Fibroblast of the aortic adventitia (primary cell): ENCODE measurements around the gene SALL4. TPM values are rescaled to one million over a fixed set of nuclear protein-coding genes. Genes with fewer than 3 reads are reported as not detected.
"Not testable (repeated sequence)": the region's sequence is repeated elsewhere in the genome, so short reads cannot be mapped to it uniquely, and the experiment has no call there.

ENCODE experiments used
- DNase-seq: peaks from one replicate; pipeline ENCODE4 v3.0.0-alpha.2; 2010; ENCODE audit warnings: low read depth
- H3K4me3 ChIP-seq: 2 replicates; pipeline ENCODE4 v1.5.1; 2011; ENCODE audit warnings: low read depth, mild to moderate bottlenecking, control low read depth, low read length, moderate library complexity
- CTCF ChIP-seq: IDR thresholded peaks from 2 replicates; pipeline ENCODE4 v1.5.1; 2011; ENCODE audit warnings: mild to moderate bottlenecking, low read length, control low read depth, inconsistent platforms; ENCODE audit not compliant: insufficient read depth
- total RNA-seq: library from RNA; depleted of rRNA; stranded (reverse); fragments of >200 nt; gene quantifications from 2 replicates; pipeline ENCODE4 v1.2.3, GENCODE V29; 2012; ENCODE audit warnings: low replicate concordance

SALL4 gene
- total RNA-seq, 1 donor = 0.36 TPM

DNA sequence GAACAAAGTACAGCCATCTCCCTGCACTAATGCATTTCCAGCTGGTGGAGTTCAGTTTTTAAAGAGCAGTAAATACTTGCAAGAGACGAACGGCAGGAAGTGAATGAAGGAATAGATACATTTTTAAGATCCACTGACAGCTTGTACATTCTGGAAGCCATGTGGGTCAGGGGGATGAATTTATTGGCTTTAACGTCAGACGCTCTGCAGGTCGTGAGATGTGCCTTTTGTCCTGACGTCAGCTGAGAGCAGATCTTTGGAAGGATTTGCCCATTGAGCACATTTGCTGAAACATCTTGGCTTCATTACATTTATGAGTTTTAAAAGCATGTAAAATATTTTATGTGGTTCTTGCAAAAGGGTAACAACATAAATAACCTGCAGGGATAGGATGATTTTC lies 29.5 kb upstream of the SALL4 start:
- DNase-seq = peak; percentile 6
- H3K4me3 ChIP-seq = no peak overlapping the region
- TF ChIP-seq CTCF = no peak

DNA sequence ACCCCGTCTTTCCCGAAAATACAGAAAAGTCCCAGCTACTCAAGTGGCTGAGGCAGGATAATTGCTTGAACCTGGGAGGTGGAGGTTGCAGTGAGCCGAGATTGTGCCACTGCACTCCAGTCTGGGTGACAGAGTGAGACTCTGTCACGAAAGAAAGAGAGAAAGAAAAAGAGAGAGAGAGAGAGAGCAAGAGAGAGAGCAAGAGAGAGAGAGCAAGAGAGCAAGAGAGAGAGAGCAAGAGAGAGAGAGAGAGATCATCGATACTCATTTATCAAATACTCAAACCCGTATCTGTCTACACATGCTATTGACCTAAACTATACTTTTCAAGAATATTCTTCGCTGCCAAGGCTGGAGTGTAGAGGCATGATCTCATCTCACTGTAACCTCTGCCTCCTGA lies 28.2 kb upstream of the SALL4 start:
- no peak for TF ChIP-seq CTCF
- DNase-seq = no peak
- H3K4me3 ChIP-seq = no peak overlapping the region

DNA sequence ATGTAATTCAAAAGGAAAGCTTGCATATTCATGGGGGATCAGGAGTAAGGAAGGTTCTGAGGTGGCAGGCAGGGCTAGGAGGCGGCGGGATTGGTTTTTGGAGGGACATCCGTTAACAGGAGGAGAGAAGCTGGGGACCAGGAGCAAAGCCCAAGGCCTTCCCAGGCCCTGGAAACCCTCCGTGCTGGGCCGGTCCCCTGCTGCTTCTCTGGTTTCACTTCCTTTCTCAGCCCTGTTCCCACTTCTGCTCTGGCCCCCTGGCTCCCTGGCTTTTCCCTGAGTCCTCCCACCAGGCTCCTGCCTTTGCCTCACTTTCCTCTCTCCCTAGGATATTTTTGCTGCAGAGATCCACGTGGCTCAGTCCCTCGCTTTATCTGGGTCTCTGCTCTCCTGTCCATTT lies 26.4 kb upstream of the SALL4 start:
- no peak overlapping the region for H3K4me3 ChIP-seq
- TF ChIP-seq CTCF = no peak
- no peak for DNase-seq

GRCh38 chr20:51826372-51826771 lies 24.1 kb upstream of the SALL4 start:
- no peak overlapping the region for H3K4me3 ChIP-seq
- no peak for DNase-seq
- no peak for TF ChIP-seq CTCF

GRCh38 chr20:51818479-51819008 lies 16.2 kb upstream of the SALL4 start:
- DNase-seq = no peak
- no peak overlapping the region for H3K4me3 ChIP-seq
- TF ChIP-seq CTCF = no peak

DNA sequence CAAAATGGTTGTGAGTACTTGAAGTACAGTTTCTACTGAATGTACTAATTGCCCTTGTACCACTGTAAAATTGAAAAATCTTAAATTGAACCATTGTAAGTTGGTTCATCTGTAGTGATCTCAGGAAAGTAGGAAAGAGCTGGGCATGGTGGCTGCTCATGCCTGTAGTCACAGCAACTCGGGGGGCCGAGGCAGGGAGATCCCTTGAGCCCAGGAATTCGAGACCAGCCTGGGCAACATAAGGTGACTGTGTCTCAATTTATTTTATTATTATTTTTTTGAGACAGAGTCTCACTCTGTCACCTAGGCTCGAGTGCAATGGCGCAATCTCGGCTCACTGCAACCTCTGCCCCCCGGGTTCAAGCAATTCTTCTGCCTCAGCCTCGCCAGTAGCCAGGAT lies 14.5 kb upstream of the SALL4 start:
- DNase-seq, H3K4me3 ChIP-seq: not testable (repeated sequence)

GRCh38 chr20:51815383-51816076 lies 13.2 kb upstream of the SALL4 start:
- no peak overlapping the region for H3K4me3 ChIP-seq
- no peak for DNase-seq
- TF ChIP-seq CTCF = no peak
